Right atrium auricular region (tissue), 2 donors: ENCODE results near the gene FAM83C. TPM values are rescaled to one million over a fixed set of nuclear protein-coding genes. Genes with fewer than 3 reads are reported as not detected.

Experiments used
- DNase-seq: peaks from one replicate; pipeline ENCODE4 v3.0.0-alpha.2; 2019; ENCODE audit warnings: low spot score
- H3K27ac ChIP-seq, 2 donors: fragments of 200-600 bp; sonication (generic); 1 replicate in 1 of 2; 2 replicates in 1 of 2; pipeline ENCODE4 v1.5.1; 2016 to 2019
- H3K27me3 ChIP-seq, 2 donors: fragments of 200-600 bp; sonication (generic); one replicate each; pipeline versions ENCODE4 v1.5.1 to v1.6.0; 2017 to 2019
- H3K36me3 ChIP-seq: fragments of 200-600 bp; sonication (generic); one replicate; pipeline ENCODE4 v1.5.1; 2016
- H3K4me1 ChIP-seq, 2 donors: fragments of 200-600 bp; sonication (generic); one replicate each; pipeline versions ENCODE4 v1.5.1 to v1.6.0; 2017 to 2019
- H3K4me3 ChIP-seq, 2 donors: fragments of 200-600 bp; sonication (generic); 1 replicate in 1 of 2; 2 replicates in 1 of 2; pipeline ENCODE4 v1.5.1; 2017 to 2019; ENCODE audit warnings: mild to moderate bottlenecking in 1 of 2, moderate library complexity in 1 of 2
- H3K9me3 ChIP-seq, 2 donors: fragments of 200-600 bp; sonication (generic); one replicate each; pipeline ENCODE4 v1.5.1; 2019
- total RNA-seq, 2 donors: library from RNA; depleted of rRNA; stranded (reverse); fragments of >200 nt; gene quantifications; one replicate each; pipeline ENCODE4 v1.1.0, GENCODE V29; 2016
- TF ChIP-seq, protein P1 (sequence below), 2 donors: fragments of 200-600 bp; sonication (generic); IDR thresholded peaks; one replicate each; pipeline ENCODE4 v1.5.1; 2019; ENCODE audit warnings: antibody characterized with exemption in 2 of 2

Gene FAM83C
- not detected for total RNA-seq

DNA sequence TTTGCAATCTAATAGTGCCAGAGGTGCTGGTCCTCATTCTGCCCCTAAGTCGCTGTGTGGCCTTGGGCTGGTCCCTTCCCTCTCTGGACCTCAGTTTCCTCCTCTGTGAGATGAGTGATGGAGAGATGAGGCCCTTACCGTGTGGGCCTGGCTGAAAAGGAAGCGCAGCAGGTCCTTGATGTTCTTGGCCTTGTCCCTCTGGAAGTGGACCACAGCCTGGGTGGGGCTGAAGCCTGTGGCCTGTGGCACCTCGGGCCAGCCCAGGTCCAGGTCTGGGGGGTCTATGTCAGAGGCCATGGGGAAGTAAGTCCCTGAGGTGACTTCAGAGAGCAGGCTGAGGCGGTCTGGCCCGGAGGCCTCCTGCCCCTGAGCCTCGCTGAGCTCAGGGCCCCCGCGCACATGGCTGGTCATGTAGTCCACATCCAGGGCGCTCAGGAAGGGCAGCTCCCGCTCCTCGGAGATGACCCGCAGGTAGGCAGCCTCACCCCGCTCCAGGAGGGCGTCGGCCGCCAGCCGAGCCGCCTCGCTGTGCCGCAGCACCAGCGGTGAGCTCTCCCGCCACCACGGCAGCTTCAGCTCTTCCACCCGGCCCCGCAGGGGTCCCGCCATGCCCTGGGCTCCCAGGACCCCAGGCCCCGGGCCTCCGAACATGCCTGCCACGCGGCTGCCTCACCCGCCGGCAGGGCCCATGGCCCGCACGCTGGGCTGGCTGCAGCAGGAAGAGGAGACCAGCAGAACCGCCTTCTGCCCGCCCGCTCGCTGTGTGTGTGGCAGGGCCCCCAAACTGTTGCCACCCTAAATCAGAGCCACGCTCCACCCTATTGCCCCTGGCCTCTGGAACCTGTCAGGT lies at the start of gene FAM83C:
Gene FAM83C (minus strand): TSS at position 772 of the 850 bp plus-strand sequence. CDS start 121 bp downstream, at position 651.
- Histone ChIP-seq H3K27ac (no peak within 1 kb of the TSS), H3K9me3 (no peaks in the 10 kb centered on the region), H3K4me1 (no peaks in the 10 kb centered on the region), H3K27me3 (no peaks in the 10 kb centered on the region), H3K4me3 (no peak within 1 kb of the TSS), H3K36me3 (no peaks in the 10 kb centered on the region)
- no peak for DNase-seq
- TF ChIP-seq, protein P1, sequence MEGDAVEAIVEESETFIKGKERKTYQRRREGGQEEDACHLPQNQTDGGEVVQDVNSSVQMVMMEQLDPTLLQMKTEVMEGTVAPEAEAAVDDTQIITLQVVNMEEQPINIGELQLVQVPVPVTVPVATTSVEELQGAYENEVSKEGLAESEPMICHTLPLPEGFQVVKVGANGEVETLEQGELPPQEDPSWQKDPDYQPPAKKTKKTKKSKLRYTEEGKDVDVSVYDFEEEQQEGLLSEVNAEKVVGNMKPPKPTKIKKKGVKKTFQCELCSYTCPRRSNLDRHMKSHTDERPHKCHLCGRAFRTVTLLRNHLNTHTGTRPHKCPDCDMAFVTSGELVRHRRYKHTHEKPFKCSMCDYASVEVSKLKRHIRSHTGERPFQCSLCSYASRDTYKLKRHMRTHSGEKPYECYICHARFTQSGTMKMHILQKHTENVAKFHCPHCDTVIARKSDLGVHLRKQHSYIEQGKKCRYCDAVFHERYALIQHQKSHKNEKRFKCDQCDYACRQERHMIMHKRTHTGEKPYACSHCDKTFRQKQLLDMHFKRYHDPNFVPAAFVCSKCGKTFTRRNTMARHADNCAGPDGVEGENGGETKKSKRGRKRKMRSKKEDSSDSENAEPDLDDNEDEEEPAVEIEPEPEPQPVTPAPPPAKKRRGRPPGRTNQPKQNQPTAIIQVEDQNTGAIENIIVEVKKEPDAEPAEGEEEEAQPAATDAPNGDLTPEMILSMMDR (IDR thresholded peaks at IDR 0.05), result no peak

DNA sequence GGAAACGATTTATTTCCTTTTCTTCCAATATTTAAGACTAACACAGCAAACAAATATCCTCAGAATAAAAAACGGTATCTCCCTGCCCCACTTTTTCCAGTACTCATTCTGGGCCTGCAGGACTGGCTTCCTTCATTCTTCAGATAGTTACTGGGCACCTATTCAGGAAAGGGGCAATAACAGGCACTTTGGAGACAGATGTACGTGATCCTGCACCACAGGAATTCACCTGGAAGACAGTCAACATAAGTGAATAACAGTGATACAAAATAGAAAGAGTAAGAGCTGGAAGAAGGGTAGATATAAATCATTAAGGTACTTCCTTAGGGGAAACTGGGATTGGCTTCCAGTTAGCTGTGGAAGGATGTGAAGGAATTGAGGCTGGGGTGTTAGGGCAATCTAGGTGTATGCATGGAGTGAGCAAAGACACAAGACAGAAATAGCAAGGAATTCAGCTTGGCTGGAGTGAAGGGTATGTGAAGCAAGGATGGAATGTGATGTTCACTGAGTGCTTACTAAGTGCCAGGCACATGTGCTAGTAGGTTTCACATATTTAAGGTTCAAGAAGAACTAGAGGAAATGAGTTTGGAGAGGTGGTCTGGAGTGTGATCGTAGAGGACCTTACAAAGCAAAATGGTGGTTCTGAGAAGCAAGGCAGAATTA lies 49.3 kb upstream of the FAM83C start:
- no peaks in the 10 kb centered on the region for H3K9me3 ChIP-seq
- no peak overlapping the region for H3K27ac ChIP-seq
- peaks cover 22% of the 10 kb centered on the region for H3K36me3 ChIP-seq
- TF ChIP-seq, protein P1 (IDR thresholded peaks at IDR 0.05), result no peak
- no peak overlapping the region for H3K4me3 ChIP-seq
- H3K4me1 ChIP-seq, result peaks cover 0 to 14% of the 10 kb centered on the region in 2 donors
- H3K27me3 ChIP-seq, result no peaks in the 10 kb centered on the region
- DNase-seq, result no peak

DNA sequence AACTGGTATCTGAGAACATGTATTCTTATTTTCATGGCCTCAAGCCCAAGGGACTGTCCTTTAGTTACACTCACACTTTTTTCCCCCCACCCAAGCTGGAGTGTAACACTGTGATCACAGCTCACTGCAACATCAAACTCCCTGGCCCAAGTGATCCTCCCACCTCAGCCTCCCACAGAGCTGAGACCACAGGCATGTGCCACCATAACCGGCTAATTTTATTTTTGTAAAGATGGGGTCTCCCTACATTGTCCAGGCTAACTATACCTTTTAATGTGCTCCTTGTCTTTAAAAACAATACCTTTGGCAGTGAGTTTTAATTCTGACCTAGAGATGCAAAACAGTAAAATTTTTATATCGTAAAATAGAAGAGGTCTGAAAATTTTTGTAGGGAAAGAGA lies 48.2 kb upstream of the FAM83C start:
- H3K36me3 ChIP-seq, result peaks cover 11% of the 10 kb centered on the region
- no peak overlapping the region for H3K4me3 ChIP-seq
- H3K9me3 ChIP-seq, result no peaks in the 10 kb centered on the region
- H3K27ac ChIP-seq, result no peak overlapping the region
- H3K27me3 ChIP-seq, result no peaks in the 10 kb centered on the region
- no peak for DNase-seq
- H3K4me1 ChIP-seq, result peaks cover 0 to 14% of the 10 kb centered on the region in 2 donors
- TF ChIP-seq, protein P1 (IDR thresholded peaks at IDR 0.05), result no peak

DNA sequence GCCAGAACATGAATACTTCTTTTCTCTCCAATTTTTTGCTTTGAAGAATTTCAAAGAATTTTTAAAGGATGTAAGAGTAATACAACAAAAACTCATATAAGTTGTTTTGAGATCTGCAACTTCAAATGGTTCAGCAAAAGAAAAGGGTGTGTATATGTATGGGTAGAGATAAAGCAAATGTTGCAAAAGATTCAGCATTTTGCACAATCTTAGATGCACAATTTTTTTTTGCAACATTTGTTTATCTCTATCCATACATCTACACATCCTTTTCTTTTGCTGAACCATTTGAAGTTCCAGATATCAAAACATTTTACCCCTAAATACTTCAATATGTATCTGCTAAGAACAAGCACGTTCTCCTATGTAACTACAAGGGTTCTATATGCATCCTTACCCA lies 47.4 kb upstream of the FAM83C start:
- Histone ChIP-seq H3K27ac (no peak overlapping the region), H3K9me3 (no peaks in the 10 kb centered on the region), H3K4me1 (peaks cover 0 to 11% of the 10 kb centered on the region in 2 donors), H3K27me3 (no peaks in the 10 kb centered on the region), H3K36me3 (peaks cover 6% of the 10 kb centered on the region), H3K4me3 (no peak overlapping the region)
- no peak for DNase-seq
- TF ChIP-seq, protein P1 (IDR thresholded peaks at IDR 0.05), result no peak

DNA sequence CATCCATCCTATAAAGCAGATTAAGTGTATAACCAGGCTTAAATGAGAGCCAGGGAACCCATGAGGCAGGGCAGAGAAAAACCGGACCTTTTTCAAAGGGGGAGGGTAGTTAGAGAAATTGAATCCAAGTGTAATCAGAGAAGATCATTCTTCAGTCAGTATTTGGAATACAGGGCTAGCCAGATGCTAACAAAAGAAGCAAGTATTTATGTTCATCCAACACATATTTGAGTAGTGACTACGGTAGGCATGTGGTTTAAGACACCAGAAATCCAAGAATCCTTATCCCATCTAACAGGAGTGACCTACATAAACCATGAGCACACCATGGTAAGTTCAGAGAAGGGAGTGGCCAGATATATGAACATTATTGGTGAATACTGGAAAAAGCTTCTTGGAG lies 46.8 kb upstream of the FAM83C start:
- H3K4me1 ChIP-seq, result peaks cover 0 to 5% of the 10 kb centered on the region in 2 donors
- H3K9me3 ChIP-seq, result no peaks in the 10 kb centered on the region
- H3K4me3 ChIP-seq, result no peak overlapping the region
- TF ChIP-seq, protein P1 (IDR thresholded peaks at IDR 0.05), result no peak
- H3K27me3 ChIP-seq, result no peaks in the 10 kb centered on the region
- no peak for DNase-seq
- H3K27ac ChIP-seq, result no peak overlapping the region
- peaks cover 6% of the 10 kb centered on the region for H3K36me3 ChIP-seq
